Measurements from ENCODE around the gene C2CD2. TPM values are rescaled to one million over a fixed set of nuclear protein-coding genes. Genes with fewer than 3 reads are reported as not detected.

The C2CD2 gene
- total and polyA plus RNA-seq, 2 donors (not counting 1 experiment from before 2014, with no cell fraction given) = 6.8 to 11.9 TPM

GRCh38 chr21:41991659-41992058 is 37.8 kb upstream of the C2CD2 start:
- ATAC-seq (ENCODE audit: low read depth) = no peak
- TF ChIP-seq, protein P1, sequence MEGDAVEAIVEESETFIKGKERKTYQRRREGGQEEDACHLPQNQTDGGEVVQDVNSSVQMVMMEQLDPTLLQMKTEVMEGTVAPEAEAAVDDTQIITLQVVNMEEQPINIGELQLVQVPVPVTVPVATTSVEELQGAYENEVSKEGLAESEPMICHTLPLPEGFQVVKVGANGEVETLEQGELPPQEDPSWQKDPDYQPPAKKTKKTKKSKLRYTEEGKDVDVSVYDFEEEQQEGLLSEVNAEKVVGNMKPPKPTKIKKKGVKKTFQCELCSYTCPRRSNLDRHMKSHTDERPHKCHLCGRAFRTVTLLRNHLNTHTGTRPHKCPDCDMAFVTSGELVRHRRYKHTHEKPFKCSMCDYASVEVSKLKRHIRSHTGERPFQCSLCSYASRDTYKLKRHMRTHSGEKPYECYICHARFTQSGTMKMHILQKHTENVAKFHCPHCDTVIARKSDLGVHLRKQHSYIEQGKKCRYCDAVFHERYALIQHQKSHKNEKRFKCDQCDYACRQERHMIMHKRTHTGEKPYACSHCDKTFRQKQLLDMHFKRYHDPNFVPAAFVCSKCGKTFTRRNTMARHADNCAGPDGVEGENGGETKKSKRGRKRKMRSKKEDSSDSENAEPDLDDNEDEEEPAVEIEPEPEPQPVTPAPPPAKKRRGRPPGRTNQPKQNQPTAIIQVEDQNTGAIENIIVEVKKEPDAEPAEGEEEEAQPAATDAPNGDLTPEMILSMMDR (IDR thresholded peaks at IDR 0.05) = no peak
- TF ChIP-seq EZH2 (IDR thresholded peaks at IDR 0.05; ENCODE audit: borderline replicate concordance, insufficient read depth, low read depth, low read length, poor library complexity, severe bottlenecking) = no peak
- Histone ChIP-seq H2AFZ (ENCODE audit: insufficient read depth, low read depth, low read length, poor library complexity, severe bottlenecking) (no peak overlapping the region), H3K27me3 (replicated peaks in 1 of 4; ENCODE audit: control extremely low read depth in 1 of 4, control insufficient read depth in 3 of 4, insufficient read depth in 4 of 4, low read length in 3 of 4) (no peaks in the 10 kb centered on the region), H3K4me3 (ENCODE audit: control extremely low read depth in 1 of 5, extremely low read depth in 1 of 5, insufficient read depth in 1 of 5, low read depth in 2 of 5, low read length in 4 of 5) (no peak overlapping the region), H3K36me3 (replicated peaks in 1 of 2; ENCODE audit: control extremely low read depth in 1 of 2, control insufficient read depth in 1 of 2, extremely low read depth in 1 of 2, insufficient read depth in 2 of 2, low read length in 1 of 2) (peaks cover 0 to 34% of the 10 kb centered on the region in 2 experiments), H3K9me3 (ENCODE audit: control extremely low read depth in 1 of 3, control insufficient read depth in 2 of 3, insufficient read depth in 1 of 3, low read length in 2 of 3) (peaks cover 0 to 10% (median 8%) of the 10 kb centered on the region in 3 donors), H4K20me1 (ENCODE audit: control insufficient read depth, insufficient read depth, low read length, poor library complexity, severe bottlenecking) (no peaks in the 10 kb centered on the region), H3K79me2 (ENCODE audit: control insufficient read depth, insufficient read depth, low read length) (peaks cover 4% of the 10 kb centered on the region), H3K4me1 (ENCODE audit: control insufficient read depth in 2 of 2, insufficient read depth in 2 of 2, low read length in 2 of 2) (no peaks in the 10 kb centered on the region), H3K9ac (ENCODE audit: low read length) (no peak overlapping the region), H3K4me2 (replicated peaks; ENCODE audit: low read depth, low read length, poor library complexity, severe bottlenecking) (no peak overlapping the region), H3K27ac (ENCODE audit: low read length in 2 of 2) (no peak overlapping the region)
- WGBS (ENCODE audit: insufficient coverage) = 96% methylated on average over 16 of the region's 16 CpGs
- Mint-ChIP-seq H3K27ac (no peak overlapping the region), H3K9me3 (ENCODE audit: insufficient read depth) (no peaks in the 10 kb centered on the region), H3K4me3 (no peak overlapping the region), H3K27me3 (no peaks in the 10 kb centered on the region), H3K4me1 (no peaks in the 10 kb centered on the region)
- no peak for DNase-seq
- intact Hi-C loops (cut with micrococcal nuclease) = no loop called here
- POLR2A ChIA-PET = no interaction called here
- CTCF ChIA-PET = no interaction called here

- H3K79me2 ChIP-seq (ENCODE audit: control insufficient read depth, insufficient read depth, low read length) = no peaks in the 10 kb centered on the region
- H3K4me3 Mint-ChIP-seq = no peak overlapping the region
- H3K9ac ChIP-seq (ENCODE audit: low read length) = no peak overlapping the region
- no peaks in the 10 kb centered on the region for H3K4me1 ChIP-seq (ENCODE audit: control insufficient read depth in 2 of 2, insufficient read depth in 2 of 2, low read length in 2 of 2)
- no peak overlapping the region for H2AFZ ChIP-seq (ENCODE audit: insufficient read depth, low read depth, low read length, poor library complexity, severe bottlenecking)
- WGBS (ENCODE audit: insufficient coverage) = no CpG with 5 or more reads among the region's 2 CpGs
- H3K27ac ChIP-seq (ENCODE audit: low read length in 2 of 2) = no peak overlapping the region
- no peak overlapping the region for H3K4me2 ChIP-seq (replicated peaks; ENCODE audit: low read depth, low read length, poor library complexity, severe bottlenecking)
- no peak overlapping the region for H3K27ac Mint-ChIP-seq
- CTCF ChIA-PET = no interaction called here
- no peaks in the 10 kb centered on the region for H3K27me3 Mint-ChIP-seq
- H3K9me3 ChIP-seq (ENCODE audit: control extremely low read depth in 1 of 3, control insufficient read depth in 2 of 3, insufficient read depth in 1 of 3, low read length in 2 of 3) = no peaks in the 10 kb centered on the region
- no peaks in the 10 kb centered on the region for H4K20me1 ChIP-seq (ENCODE audit: control insufficient read depth, insufficient read depth, low read length, poor library complexity, severe bottlenecking)
- no peak for ATAC-seq (ENCODE audit: low read depth)
- POLR2A ChIA-PET = no interaction called here
- intact Hi-C loops (cut with micrococcal nuclease) = no loop called here
- H3K4me1 Mint-ChIP-seq = no peaks in the 10 kb centered on the region
- H3K27me3 ChIP-seq (replicated peaks in 1 of 4; ENCODE audit: control extremely low read depth in 1 of 4, control insufficient read depth in 3 of 4, insufficient read depth in 4 of 4, low read length in 3 of 4) = no peaks in the 10 kb centered on the region
- H3K4me3 ChIP-seq (ENCODE audit: control extremely low read depth in 1 of 5, extremely low read depth in 1 of 5, insufficient read depth in 1 of 5, low read depth in 2 of 5, low read length in 4 of 5) = no peak overlapping the region
- no peaks in the 10 kb centered on the region for H3K9me3 Mint-ChIP-seq (ENCODE audit: insufficient read depth)
- no peak for DNase-seq
- no peak for TF ChIP-seq EZH2 (IDR thresholded peaks at IDR 0.05; ENCODE audit: borderline replicate concordance, insufficient read depth, low read depth, low read length, poor library complexity, severe bottlenecking)
- TF ChIP-seq, protein P1 (IDR thresholded peaks at IDR 0.05) = no peak
- H3K36me3 ChIP-seq (replicated peaks in 1 of 2; ENCODE audit: control extremely low read depth in 1 of 2, control insufficient read depth in 1 of 2, extremely low read depth in 1 of 2, insufficient read depth in 2 of 2, low read length in 1 of 2) = peaks cover 0 to 31% of the 10 kb centered on the region in 2 experiments
These were observed 35.9 kb upstream of the C2CD2 start for GRCh38 chr21:41989698-41990097.
